GM18951 (cell line): ENCODE measurements around the gene NAT9.

Source experiments
- POLR2A ChIP-seq: IDR thresholded peaks from 4 replicates; pipeline ENCODE4 v1.6.1; 2011; ENCODE audit warnings: mild to moderate bottlenecking; ENCODE audit not compliant: insufficient read length, insufficient read depth; ENCODE audit errors: extremely low read depth
- in situ Hi-C: fragments of 300-500 bp; cut with MboI; formaldehyde crosslinking; loops from one replicate; pipeline ENCODE4 v1.12.0; 2022; ENCODE audit warnings: low sequenced_read_pairs, mixed read lengths, inconsistent platforms; ENCODE audit not compliant: unreplicated experiment

Gene NAT9

GRCh38 chr17:74757931-74758847, 18.0 kb downstream of the NAT9 start:
- TF ChIP-seq POLR2A, result no peak
- in situ Hi-C loops, result no loop called here

GRCh38 chr17:74757502-74757901, 18.6 kb downstream of the NAT9 start:
- in situ Hi-C loops, result no loop called here
- TF ChIP-seq POLR2A, result no peak

GRCh38 chr17:74756891-74757290, 19.3 kb downstream of the NAT9 start:
- no peak for TF ChIP-seq POLR2A
- in situ Hi-C loops, result no loop called here

- TF ChIP-seq POLR2A, result no peak
- in situ Hi-C loops, result no loop called here
These were observed 20.6 kb downstream of the NAT9 start for GRCh38 chr17:74755533-74755932.

- in situ Hi-C loops, result no loop called here
- TF ChIP-seq POLR2A, result no peak
These were observed 21.3 kb downstream of the NAT9 start for GRCh38 chr17:74754832-74755231.

GRCh38 chr17:74752822-74753401, 23.2 kb downstream of the NAT9 start:
- in situ Hi-C loops, result no loop called here

GRCh38 chr17:74752415-74752814, 23.7 kb downstream of the NAT9 start:
- in situ Hi-C loops, result no loop called here
- no peak for TF ChIP-seq POLR2A

More at GRCh38 chr17:74752822-74753401, 23.2 kb downstream of the NAT9 start:
- no peak for TF ChIP-seq POLR2A

GRCh38 chr17:74750327-74751069, 25.6 kb downstream of the NAT9 start:
- TF ChIP-seq POLR2A, result no peak
- in situ Hi-C loops, result no loop called here

GRCh38 chr17:74750039-74750326, 26.2 kb downstream of the NAT9 start:
- in situ Hi-C loops, result no loop called here
- TF ChIP-seq POLR2A, result no peak

GRCh38 chr17:74749279-74750038, 26.7 kb downstream of the NAT9 start:
- in situ Hi-C loops, result no loop called here
- no peak for TF ChIP-seq POLR2A

GRCh38 chr17:74748529-74749278, 27.4 kb downstream of the NAT9 start, which contains the start of gene NHERF1:
NHERF1 (plus strand) TSS chr17:74748628; CDS start chr17:74748847, 219 bp downstream.
- peak; percentile 99 for TF ChIP-seq POLR2A
- in situ Hi-C loops, result no loop called here

- TF ChIP-seq POLR2A, result no peak
- in situ Hi-C loops, result no loop called here
These were observed 27.9 kb downstream of the NAT9 start for GRCh38 chr17:74748279-74748528.
